Kidney (tissue), 14 donors: ENCODE data around the gene SGSH. TPM values are rescaled to one million over a fixed set of nuclear protein-coding genes. Genes with fewer than 3 reads are reported as not detected.

Experiments
- DNase-seq, 5 donors: peaks; one replicate each; pipeline ENCODE4 v3.0.0-alpha.2; 2013 to 2020
- FAIRE-seq: peaks from 2 replicates; lab custom pipeline; 2012; peaks lifted over from hg19 to GRCh38; lab: Jason Lieb, UNC
- H3K27ac ChIP-seq, 2 donors: one replicate each; pipeline ENCODE4 v1.7.0; 2013; ENCODE audit warnings: low read depth in 2 of 2, low read length in 2 of 2, inconsistent platforms in 1 of 2
- H3K27me3 ChIP-seq: one replicate; pipeline ENCODE4 v1.7.1; 2013; ENCODE audit warnings: low read length, inconsistent platforms; ENCODE audit not compliant: control insufficient read depth, insufficient read depth
- H3K36me3 ChIP-seq, 3 donors: one replicate each; pipeline versions ENCODE4 v1.7.0 to v1.7.1; 2013; ENCODE audit warnings: low read length in 3 of 3, control low read depth in 1 of 3, inconsistent platforms in 1 of 3; ENCODE audit not compliant: insufficient read depth in 3 of 3, control insufficient read depth in 2 of 3
- H3K4me1 ChIP-seq, 3 donors: one replicate each; pipeline versions ENCODE4 v1.7.0 to v1.7.1; 2013; ENCODE audit warnings: low read length in 3 of 3, inconsistent platforms in 1 of 3, low read depth in 1 of 3; ENCODE audit not compliant: control insufficient read depth in 2 of 3, insufficient read depth in 2 of 3
- H3K4me3 ChIP-seq, 3 donors: one replicate each; pipeline versions ENCODE4 v1.7.0 to v1.8.1; 2013; ENCODE audit warnings: low read length in 3 of 3, control low read depth in 1 of 3, inconsistent platforms in 1 of 3
- H3K9ac ChIP-seq, 3 donors: one replicate each; pipeline versions ENCODE4 v1.7.0 to v1.7.1; 2013; ENCODE audit warnings: low read length in 3 of 3, control low read depth in 1 of 3, inconsistent platforms in 1 of 3
- H3K9me3 ChIP-seq, 3 donors: one replicate each; pipeline versions ENCODE4 v1.7.0 to v1.7.1; 2013; ENCODE audit warnings: low read length in 3 of 3, control low read depth in 1 of 3, inconsistent platforms in 1 of 3; ENCODE audit not compliant: control insufficient read depth in 2 of 3, insufficient read depth in 1 of 3
- CTCF ChIP-seq: IDR thresholded peaks from 3 replicates; pipeline ENCODE4 v1.5.1; 2012; ENCODE audit warnings: mild to moderate bottlenecking, moderate library complexity, borderline replicate concordance; ENCODE audit not compliant: insufficient read depth; ENCODE audit errors: extremely low read depth
- intact Hi-C: fragments of 100-400 bp; cut with DNase I; formaldehyde crosslinking; loops from one replicate; pipeline ENCODE4 v1.11.1; 2022
- polyA plus RNA-seq: library from polyadenylated mRNA; stranded (reverse); fragments of 350-450 nt; fragmentation: Illumina TruSeq; extraction: RNeasy Lipid Tissue Mini Kit (QIAGEN cat#74804); gene quantifications from one replicate; pipeline ENCODE4 v1.2.3, GENCODE V29; 2014; ENCODE audit warnings: low read depth, low replicate concordance; ENCODE audit not compliant: insufficient read depth
- total RNA-seq: library from RNA; stranded (reverse); fragmentation: NEBNext Ultra II Directional; extraction: Animal tissue kit (Norgen Biotek cat#: 25700); gene quantifications from one replicate; pipeline ENCODE4 v1.2.1, GENCODE V29; 2021
- donor health status: control.
- donor health status: control.
- donor health status: control.
- donor health status: control.
- donor health status: control.
- donor health status: DM: yes; HTN: yes; CAD: no.
- donor health status: Normal renal cell carcinoma (clear cell type).

The SGSH gene
- total and polyA plus RNA-seq, 2 donors from 2014 or later: 25.9 to 63.2 TPM

DNA sequence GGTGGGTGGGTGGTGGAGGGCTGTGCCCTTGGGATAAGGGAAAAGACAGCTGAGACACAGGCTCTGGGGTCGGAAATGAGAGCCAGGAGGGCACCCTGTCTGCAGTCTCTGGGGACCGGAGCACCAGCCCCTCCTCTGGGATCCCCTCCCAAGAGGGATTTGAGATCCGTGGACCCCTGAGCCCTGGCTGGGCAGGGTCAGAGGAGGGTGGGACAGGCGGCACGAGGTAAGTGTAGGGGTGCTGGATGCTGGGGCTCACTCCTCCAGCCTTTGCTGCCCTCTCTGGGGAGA, 425 bp downstream of the SGSH start:
- no peaks in the 10 kb centered on the region for H3K27me3 ChIP-seq
- TF ChIP-seq CTCF: no peak
- peaks cover 0 to 14% (median 3%) of the 10 kb centered on the region in 3 donors for H3K4me1 ChIP-seq
- H3K9me3 ChIP-seq: no peaks in the 10 kb centered on the region
- H3K4me3 ChIP-seq: peak overlapping the region; percentile 50 to 77 (median 70)
- FAIRE-seq (no peak), DNase-seq (peak in 1 of 5 donors; percentile 64)
- peak overlapping the region; percentile 39 to 91 (median 77) for H3K9ac ChIP-seq
- H3K36me3 ChIP-seq: peaks cover 0 to 7% (median 3%) of the 10 kb centered on the region in 3 donors
- intact Hi-C loops: no loop called here
- H3K27ac ChIP-seq: peak overlapping the region; percentile 85 to 93

DNA sequence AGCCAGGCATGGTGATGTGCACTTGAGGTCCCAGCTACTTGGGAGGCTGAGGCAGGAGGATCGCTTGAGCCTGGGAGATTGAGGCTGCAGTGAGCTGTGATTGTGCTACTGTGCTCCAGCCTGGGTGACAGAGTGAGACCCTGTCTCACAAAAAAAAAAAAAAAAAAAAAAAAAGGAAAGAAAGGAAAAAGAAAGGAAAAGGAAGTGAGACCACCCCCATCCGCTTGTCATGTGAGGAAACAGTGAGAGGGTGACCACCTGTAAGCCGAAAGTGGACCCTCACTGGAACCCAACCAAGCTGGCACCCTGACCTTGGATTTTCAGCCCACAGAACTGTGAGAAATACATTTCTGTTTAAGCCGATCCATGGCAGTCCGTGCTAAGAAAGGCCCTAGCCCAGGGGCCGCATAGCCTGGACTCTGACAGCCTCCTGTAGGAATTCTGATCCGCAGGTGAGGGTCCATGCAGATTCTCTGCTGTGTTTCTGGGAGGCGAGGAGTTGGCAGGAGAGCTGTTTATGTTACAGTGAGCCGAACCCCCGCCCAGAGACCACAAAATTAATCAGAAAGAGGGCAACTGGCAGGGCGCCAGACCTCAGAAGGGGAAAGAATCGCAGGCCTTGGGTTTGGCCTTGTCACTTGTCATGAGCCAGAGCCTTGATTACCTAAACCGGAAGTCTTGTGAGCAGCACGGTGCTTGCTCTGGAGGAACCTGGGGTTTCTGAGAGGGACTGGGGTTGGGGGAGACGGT, 945 bp downstream of the SGSH start:
- intact Hi-C loops: no loop called here
- no peak for FAIRE-seq

GRCh38 chr17:80218391-80218790, 1.7 kb downstream of the SGSH start:
- H3K27me3 ChIP-seq: no peaks in the 10 kb centered on the region
- H3K4me3 ChIP-seq: no peak overlapping the region
- intact Hi-C loops: no loop called here
- H3K4me1 ChIP-seq: peaks cover 0 to 11% (median 3%) of the 10 kb centered on the region in 3 donors
- H3K9ac ChIP-seq: no peak overlapping the region
- no peaks in the 10 kb centered on the region for H3K9me3 ChIP-seq
- no peak overlapping the region for H3K27ac ChIP-seq
- DNase-seq: no peak
- FAIRE-seq: no peak
- TF ChIP-seq CTCF: no peak
- H3K36me3 ChIP-seq: peaks cover 0 to 7% (median 3%) of the 10 kb centered on the region in 3 donors

More for the DNA sequence above, 945 bp downstream of the SGSH start:
- H3K4me1 ChIP-seq: peaks cover 0 to 14% (median 3%) of the 10 kb centered on the region in 3 donors
- H3K27me3 ChIP-seq: no peaks in the 10 kb centered on the region
- H3K36me3 ChIP-seq: peaks cover 0 to 7% (median 3%) of the 10 kb centered on the region in 3 donors
- H3K9me3 ChIP-seq: no peaks in the 10 kb centered on the region
- peak overlapping the region; percentile 85 to 93 for H3K27ac ChIP-seq
- peak overlapping the region in 2 of 3 donors; percentile 70 to 77 for H3K4me3 ChIP-seq
- peak; percentile 62 to 88 (median 76) for DNase-seq
- H3K9ac ChIP-seq: peak overlapping the region in 2 of 3 donors; percentile 77 to 91
- TF ChIP-seq CTCF: no peak
